Measurements from ENCODE around the gene ABCC3. TPM values are rescaled to one million over a fixed set of nuclear protein-coding genes. Genes with fewer than 3 reads are reported as not detected.

ABCC3 gene
- total RNA-seq, 1 donor from 2014 or later: 13.3 TPM

- H3K4me3 Mint-ChIP-seq: no peak overlapping the region
- H3K36me3 Mint-ChIP-seq: no peaks in the 10 kb centered on the region
- H3K9me3 Mint-ChIP-seq: no peaks in the 10 kb centered on the region
- H3K4me1 Mint-ChIP-seq (ENCODE audit: unreplicated experiment): no peaks in the 10 kb centered on the region
- no peak overlapping the region for H3K27ac Mint-ChIP-seq
- no peak for TF ChIP-seq CTCF (conservative IDR thresholded peaks at IDR 0.05)
- DNase-seq (ENCODE audit: extremely low spot score, unreplicated experiment): no peak
- H3K27me3 Mint-ChIP-seq: no peaks in the 10 kb centered on the region
Measured at GRCh38 chr17:50653738-50654137, 19.1 kb downstream of the ABCC3 start.

- no peaks in the 10 kb centered on the region for H3K9me3 Mint-ChIP-seq
- peaks cover 14% of the 10 kb centered on the region for H3K4me1 Mint-ChIP-seq (ENCODE audit: unreplicated experiment)
- DNase-seq (ENCODE audit: extremely low spot score, unreplicated experiment): no peak
- H3K4me3 Mint-ChIP-seq: no peak overlapping the region
- no peak overlapping the region for H3K27ac Mint-ChIP-seq
- no peak for TF ChIP-seq CTCF (conservative IDR thresholded peaks at IDR 0.05)
- no peaks in the 10 kb centered on the region for H3K27me3 Mint-ChIP-seq
- no peaks in the 10 kb centered on the region for H3K36me3 Mint-ChIP-seq
Measured at GRCh38 chr17:50656509-50656908, 21.8 kb downstream of the ABCC3 start.

GRCh38 chr17:50657054-50657453 is 22.4 kb downstream of the ABCC3 start:
- no peak for DNase-seq (ENCODE audit: extremely low spot score, unreplicated experiment)
- peaks cover 19% of the 10 kb centered on the region for H3K4me1 Mint-ChIP-seq (ENCODE audit: unreplicated experiment)
- H3K4me3 Mint-ChIP-seq: no peak overlapping the region
- peaks cover 5% of the 10 kb centered on the region for H3K27me3 Mint-ChIP-seq
- no peak overlapping the region for H3K27ac Mint-ChIP-seq
- peaks cover 3% of the 10 kb centered on the region for H3K36me3 Mint-ChIP-seq
- peaks cover 4% of the 10 kb centered on the region for H3K9me3 Mint-ChIP-seq
- TF ChIP-seq CTCF (conservative IDR thresholded peaks at IDR 0.05): no peak

GRCh38 chr17:50657627-50658026 is 22.9 kb downstream of the ABCC3 start:
- Mint-ChIP-seq H3K27ac (no peak overlapping the region), H3K4me3 (no peak overlapping the region), H3K27me3 (peaks cover 6% of the 10 kb centered on the region), H3K4me1 (ENCODE audit: unreplicated experiment) (peaks cover 21% of the 10 kb centered on the region), H3K9me3 (peaks cover 4% of the 10 kb centered on the region), H3K36me3 (peaks cover 4% of the 10 kb centered on the region)
- no peak for DNase-seq (ENCODE audit: extremely low spot score, unreplicated experiment)
- TF ChIP-seq CTCF (conservative IDR thresholded peaks at IDR 0.05): no peak

GRCh38 chr17:50658616-50659015 is 23.9 kb downstream of the ABCC3 start:
- TF ChIP-seq CTCF (conservative IDR thresholded peaks at IDR 0.05): no peak
- peaks cover 21% of the 10 kb centered on the region for H3K4me1 Mint-ChIP-seq (ENCODE audit: unreplicated experiment)
- peaks cover 4% of the 10 kb centered on the region for H3K9me3 Mint-ChIP-seq
- no peak for DNase-seq (ENCODE audit: extremely low spot score, unreplicated experiment)
- peaks cover 6% of the 10 kb centered on the region for H3K27me3 Mint-ChIP-seq
- no peak overlapping the region for H3K4me3 Mint-ChIP-seq
- H3K36me3 Mint-ChIP-seq: peaks cover 4% of the 10 kb centered on the region
- H3K27ac Mint-ChIP-seq: no peak overlapping the region

- H3K27me3 Mint-ChIP-seq: peaks cover 6% of the 10 kb centered on the region
- peaks cover 4% of the 10 kb centered on the region for H3K9me3 Mint-ChIP-seq
- H3K27ac Mint-ChIP-seq: no peak overlapping the region
- H3K36me3 Mint-ChIP-seq: peaks cover 4% of the 10 kb centered on the region
- TF ChIP-seq CTCF (conservative IDR thresholded peaks at IDR 0.05): no peak
- peaks cover 21% of the 10 kb centered on the region for H3K4me1 Mint-ChIP-seq (ENCODE audit: unreplicated experiment)
- H3K4me3 Mint-ChIP-seq: no peak overlapping the region
- DNase-seq (ENCODE audit: extremely low spot score, unreplicated experiment): no peak
Measured at GRCh38 chr17:50659179-50659578, 24.5 kb downstream of the ABCC3 start.
